Uterus (tissue), 4 donors: Measurements from ENCODE around the gene MYOT. TPM values are rescaled to one million over a fixed set of nuclear protein-coding genes. Genes with fewer than 3 reads are reported as not detected.
"Not testable (repeated sequence)": the region's sequence is repeated elsewhere in the genome, so short reads cannot be mapped to it uniquely, and the experiment has no call there.

Experiments
- DNase-seq, 2 donors: peaks; one replicate each; pipeline ENCODE4 v3.0.0-alpha.2; 2019 to 2020
- H3K27ac ChIP-seq, 2 donors: fragments of 200-600 bp; sonication (generic); 1 replicate in 1 of 2; 2 replicates in 1 of 2; pipeline ENCODE4 v1.5.1; 2016 to 2018
- H3K27me3 ChIP-seq, 2 donors: fragments of 200-600 bp; sonication (generic); one replicate each; pipeline ENCODE4 v1.5.1; 2018 to 2019; ENCODE audit warnings: control low read depth in 1 of 2
- H3K36me3 ChIP-seq, 2 donors: fragments of 200-600 bp; sonication (generic); one replicate each; pipeline ENCODE4 v1.5.1; 2019; ENCODE audit warnings: control low read depth in 1 of 2
- H3K4me1 ChIP-seq, 2 donors: fragments of 200-600 bp; sonication (generic); one replicate each; pipeline ENCODE4 v1.5.1; 2018 to 2019; ENCODE audit warnings: control low read depth in 1 of 2
- H3K4me3 ChIP-seq, 2 donors: fragments of 200-600 bp; sonication (generic); 1 replicate in 1 of 2; 2 replicates in 1 of 2; pipeline ENCODE4 v1.5.1; 2018 to 2019; ENCODE audit warnings: mild to moderate bottlenecking in 1 of 2
- H3K9me3 ChIP-seq, 2 donors: fragments of 200-600 bp; sonication (generic); one replicate each; pipeline ENCODE4 v1.5.1; 2019; ENCODE audit warnings: control low read depth in 1 of 2
- POLR2A ChIP-seq, 2 donors: fragments of 450-650 bp; IDR thresholded peaks; one replicate each; pipeline ENCODE4 v1.6.1; 2016; ENCODE audit warnings: antibody characterized with exemption in 2 of 2, mild to moderate bottlenecking in 1 of 2, moderate library complexity in 1 of 2
- intact Hi-C: fragments of 100-400 bp; cut with DNase I; formaldehyde crosslinking; loops from one replicate; pipeline ENCODE4 v1.15.1; 2023; ENCODE audit warnings: low total_unique reads
- total RNA-seq, 4 donors: library from RNA; depleted of rRNA in 3 of 4; stranded (reverse); fragments of >200 nt in 3 of 4; gene quantifications; one replicate each; pipeline versions ENCODE4 v1.1.0 to v1.2.4, GENCODE V29; 2014 to 2023
- TF ChIP-seq, protein P1 (sequence below), 4 experiments: fragments of 200-600 bp in 2 of 4; fragments of 450-650 bp in 2 of 4; sonication (generic) in 2 of 4; IDR thresholded peaks; one replicate each; pipeline ENCODE4 v1.5.1; 2016 to 2019; ENCODE audit warnings: antibody characterized with exemption in 4 of 4, mild to moderate bottlenecking in 2 of 4, moderate library complexity in 1 of 4
- donor health status: DM: yes; HTN: yes; CAD: no.

The MYOT gene
- total RNA-seq, 4 donors from 2014 or later: 0.51 to 2.7 (median 1.1) TPM

DNA sequence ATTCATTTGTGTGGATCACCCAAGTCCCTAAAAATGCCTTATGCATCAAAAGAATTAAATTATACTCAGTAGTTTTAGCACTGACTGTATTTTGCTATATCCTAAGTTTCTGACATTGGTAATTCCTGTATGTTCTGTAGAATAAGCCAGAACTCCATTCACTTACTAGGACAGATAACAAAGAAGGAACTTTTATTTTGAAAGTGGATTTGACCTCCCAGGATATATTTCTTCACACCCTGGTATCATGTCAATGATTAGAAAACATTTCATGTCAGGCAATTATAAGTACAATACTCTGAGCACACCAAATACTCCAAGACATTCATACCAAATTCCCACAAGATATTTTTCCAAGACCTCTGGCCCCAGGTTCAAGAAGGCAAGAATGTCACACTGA lies 28.7 kb upstream of the MYOT start:
- Histone ChIP-seq H3K4me3 (no peak overlapping the region), H3K27me3 (no peaks in the 10 kb centered on the region), H3K36me3 (no peaks in the 10 kb centered on the region), H3K27ac (peak overlapping the region in 1 of 2 donors; percentile 78), H3K4me1 (peaks cover 0 to 6% of the 10 kb centered on the region in 2 donors), H3K9me3 (no peaks in the 10 kb centered on the region)
- no peak for DNase-seq
- TF ChIP-seq POLR2A (IDR thresholded peaks at IDR 0.05): no peak
- TF ChIP-seq, protein P1, sequence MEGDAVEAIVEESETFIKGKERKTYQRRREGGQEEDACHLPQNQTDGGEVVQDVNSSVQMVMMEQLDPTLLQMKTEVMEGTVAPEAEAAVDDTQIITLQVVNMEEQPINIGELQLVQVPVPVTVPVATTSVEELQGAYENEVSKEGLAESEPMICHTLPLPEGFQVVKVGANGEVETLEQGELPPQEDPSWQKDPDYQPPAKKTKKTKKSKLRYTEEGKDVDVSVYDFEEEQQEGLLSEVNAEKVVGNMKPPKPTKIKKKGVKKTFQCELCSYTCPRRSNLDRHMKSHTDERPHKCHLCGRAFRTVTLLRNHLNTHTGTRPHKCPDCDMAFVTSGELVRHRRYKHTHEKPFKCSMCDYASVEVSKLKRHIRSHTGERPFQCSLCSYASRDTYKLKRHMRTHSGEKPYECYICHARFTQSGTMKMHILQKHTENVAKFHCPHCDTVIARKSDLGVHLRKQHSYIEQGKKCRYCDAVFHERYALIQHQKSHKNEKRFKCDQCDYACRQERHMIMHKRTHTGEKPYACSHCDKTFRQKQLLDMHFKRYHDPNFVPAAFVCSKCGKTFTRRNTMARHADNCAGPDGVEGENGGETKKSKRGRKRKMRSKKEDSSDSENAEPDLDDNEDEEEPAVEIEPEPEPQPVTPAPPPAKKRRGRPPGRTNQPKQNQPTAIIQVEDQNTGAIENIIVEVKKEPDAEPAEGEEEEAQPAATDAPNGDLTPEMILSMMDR (IDR thresholded peaks at IDR 0.05): no peak
- intact Hi-C loops: no loop called here

DNA sequence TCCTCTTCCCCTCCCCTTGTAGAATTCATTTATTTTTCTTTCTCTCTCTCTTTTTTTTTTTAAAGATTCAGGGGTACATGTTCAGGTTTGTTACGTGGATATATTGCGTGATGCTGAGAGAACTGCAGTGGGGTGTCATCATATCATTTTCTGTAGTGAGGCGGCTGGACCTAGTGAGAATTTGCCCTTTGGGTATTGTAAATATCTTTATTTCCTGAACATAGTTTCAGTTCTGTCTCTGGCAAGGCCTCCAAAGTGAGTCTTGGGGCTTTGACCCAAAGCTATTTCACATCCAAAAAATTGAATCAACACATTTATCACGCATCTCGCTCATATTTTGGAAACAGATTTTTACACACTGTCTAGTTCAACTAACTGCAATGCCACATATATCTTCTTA lies 25.4 kb upstream of the MYOT start:
- no peak overlapping the region for H3K4me3 ChIP-seq
- intact Hi-C loops: no loop called here
- H3K27me3 ChIP-seq: no peaks in the 10 kb centered on the region
- no peaks in the 10 kb centered on the region for H3K9me3 ChIP-seq
- DNase-seq: no peak
- no peak overlapping the region for H3K27ac ChIP-seq
- H3K4me1 ChIP-seq: no peaks in the 10 kb centered on the region
- TF ChIP-seq, protein P1 (IDR thresholded peaks at IDR 0.05): no peak
- no peak for TF ChIP-seq POLR2A (IDR thresholded peaks at IDR 0.05)
- H3K36me3 ChIP-seq: no peaks in the 10 kb centered on the region

DNA sequence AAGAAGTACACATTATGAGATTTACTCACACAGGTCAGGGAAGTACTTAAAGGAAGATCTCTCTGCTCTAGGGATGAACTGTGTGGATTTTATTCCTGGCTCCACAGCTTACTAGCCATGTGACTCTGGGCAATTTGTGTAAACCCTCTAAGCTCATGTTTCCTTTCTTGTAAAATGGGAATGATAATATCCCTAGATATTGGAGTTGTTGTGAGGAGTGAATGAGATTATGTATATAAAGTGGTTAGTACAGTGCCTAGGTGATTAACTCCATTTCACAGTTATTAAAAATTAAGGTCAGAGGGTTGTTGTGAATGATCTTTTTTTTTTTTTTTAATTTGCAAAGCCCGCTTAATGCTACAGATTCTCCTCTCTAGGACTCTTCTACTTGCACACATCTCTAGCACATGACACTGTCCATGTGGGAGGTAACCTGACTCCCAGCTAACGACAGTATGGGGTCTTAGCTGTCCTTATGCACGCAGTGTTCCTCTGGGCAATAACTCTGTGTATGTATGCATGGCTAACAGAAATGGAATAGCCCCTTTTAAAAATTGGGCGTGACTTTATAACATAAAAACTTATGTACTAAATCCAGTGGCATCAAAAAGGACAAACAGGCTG lies 23.9 kb upstream of the MYOT start:
- TF ChIP-seq POLR2A (IDR thresholded peaks at IDR 0.05): no peak
- TF ChIP-seq, protein P1 (IDR thresholded peaks at IDR 0.05): no peak
- no peak overlapping the region for H3K27ac ChIP-seq
- no peaks in the 10 kb centered on the region for H3K4me1 ChIP-seq
- H3K36me3 ChIP-seq: no peaks in the 10 kb centered on the region
- H3K9me3 ChIP-seq: no peaks in the 10 kb centered on the region
- no peak for DNase-seq
- no peaks in the 10 kb centered on the region for H3K27me3 ChIP-seq
- intact Hi-C loops: no loop called here
- H3K4me3 ChIP-seq: no peak overlapping the region

DNA sequence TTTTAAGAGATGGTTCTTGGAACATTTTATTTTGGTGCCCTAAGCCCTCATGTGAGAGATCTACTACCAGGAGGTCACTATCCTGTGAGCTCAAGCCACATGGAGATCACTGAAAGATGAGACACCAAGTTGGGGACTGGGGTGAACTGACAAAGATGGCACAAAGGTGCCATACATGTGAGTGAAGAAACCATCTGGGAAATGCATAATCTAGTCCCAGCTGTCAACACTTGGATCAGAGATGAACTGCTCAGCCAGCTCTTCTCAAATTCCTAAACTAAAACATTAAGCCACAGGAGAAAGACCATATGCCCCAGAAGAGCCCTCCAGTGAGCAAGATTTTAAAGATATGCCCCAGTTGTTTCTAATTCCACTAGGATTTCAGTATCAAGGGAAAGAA lies 22.2 kb upstream of the MYOT start:
- Histone ChIP-seq H3K4me1 (no peaks in the 10 kb centered on the region), H3K9me3 (no peaks in the 10 kb centered on the region), H3K4me3 (no peak overlapping the region), H3K27me3 (no peaks in the 10 kb centered on the region), H3K27ac (no peak overlapping the region), H3K36me3 (no peaks in the 10 kb centered on the region)
- intact Hi-C loops: no loop called here
- TF ChIP-seq, protein P1 (IDR thresholded peaks at IDR 0.05): no peak
- TF ChIP-seq POLR2A (IDR thresholded peaks at IDR 0.05): no peak
- DNase-seq: no peak

DNA sequence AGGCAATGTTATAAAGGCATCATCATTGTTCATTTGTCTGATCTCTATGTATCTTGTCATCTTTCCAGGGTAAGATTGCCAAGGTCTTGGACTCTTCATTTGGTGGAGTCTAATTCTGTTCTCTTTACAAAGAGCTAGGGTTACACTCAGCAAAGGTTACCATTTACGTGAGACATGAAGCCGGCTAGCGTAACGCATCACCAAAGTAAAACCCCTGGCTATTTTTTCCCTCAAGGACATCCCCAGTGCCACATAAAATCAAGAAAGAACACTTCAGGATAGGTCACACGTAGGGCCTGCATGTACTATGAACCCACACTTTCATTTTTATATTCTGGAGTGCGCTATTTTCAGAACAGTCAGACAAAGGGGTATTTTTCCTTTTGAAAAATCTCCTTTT lies 20.0 kb upstream of the MYOT start:
- DNase-seq: no peak
- H3K4me1 ChIP-seq: no peaks in the 10 kb centered on the region
- intact Hi-C loops: no loop called here
- no peaks in the 10 kb centered on the region for H3K36me3 ChIP-seq
- no peak for TF ChIP-seq POLR2A (IDR thresholded peaks at IDR 0.05)
- TF ChIP-seq, protein P1 (IDR thresholded peaks at IDR 0.05): no peak
- H3K4me3 ChIP-seq: no peak overlapping the region
- no peaks in the 10 kb centered on the region for H3K9me3 ChIP-seq
- H3K27ac ChIP-seq: no peak overlapping the region
- H3K27me3 ChIP-seq: no peaks in the 10 kb centered on the region

DNA sequence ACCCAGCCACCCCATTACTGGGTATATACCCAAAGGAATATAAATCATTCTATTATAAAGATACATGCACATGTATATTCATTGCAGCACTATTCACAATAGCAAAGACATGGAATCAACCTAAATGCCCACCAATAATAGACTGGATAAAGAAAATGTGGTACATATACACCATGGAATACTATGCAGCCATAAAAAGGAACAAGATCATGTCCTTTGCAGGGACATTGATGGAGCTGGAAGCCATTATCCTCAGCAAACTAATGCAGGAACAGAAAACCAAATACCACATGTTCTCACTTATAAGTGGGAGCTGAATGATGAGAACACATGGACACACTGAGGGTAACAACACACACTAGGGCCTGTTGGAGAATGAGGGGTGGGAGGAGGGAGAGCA lies 14.5 kb upstream of the MYOT start:
- H3K36me3 ChIP-seq, intact Hi-C loops, H3K4me3 ChIP-seq, H3K9me3 ChIP-seq, DNase-seq, H3K4me1 ChIP-seq, H3K27ac ChIP-seq, H3K27me3 ChIP-seq: not testable (repeated sequence)
